Kidney (tissue), 14 donors: ENCODE data around the gene SPHKAP. TPM values are rescaled to one million over a fixed set of nuclear protein-coding genes. Genes with fewer than 3 reads are reported as not detected.

Experiments used
- DNase-seq, 5 donors: peaks; one replicate each; pipeline ENCODE4 v3.0.0-alpha.2; 2013 to 2020
- FAIRE-seq: peaks from 2 replicates; lab custom pipeline; 2012; peaks lifted over from hg19 to GRCh38; lab: Jason Lieb, UNC
- H3K27ac ChIP-seq, 2 donors: one replicate each; pipeline ENCODE4 v1.7.0; 2013; ENCODE audit warnings: low read depth in 2 of 2, low read length in 2 of 2, inconsistent platforms in 1 of 2
- H3K27me3 ChIP-seq: one replicate; pipeline ENCODE4 v1.7.1; 2013; ENCODE audit warnings: low read length, inconsistent platforms; ENCODE audit not compliant: control insufficient read depth, insufficient read depth
- H3K36me3 ChIP-seq, 3 donors: one replicate each; pipeline versions ENCODE4 v1.7.0 to v1.7.1; 2013; ENCODE audit warnings: low read length in 3 of 3, control low read depth in 1 of 3, inconsistent platforms in 1 of 3; ENCODE audit not compliant: insufficient read depth in 3 of 3, control insufficient read depth in 2 of 3
- H3K4me1 ChIP-seq, 3 donors: one replicate each; pipeline versions ENCODE4 v1.7.0 to v1.7.1; 2013; ENCODE audit warnings: low read length in 3 of 3, inconsistent platforms in 1 of 3, low read depth in 1 of 3; ENCODE audit not compliant: control insufficient read depth in 2 of 3, insufficient read depth in 2 of 3
- H3K4me3 ChIP-seq, 3 donors: one replicate each; pipeline versions ENCODE4 v1.7.0 to v1.8.1; 2013; ENCODE audit warnings: low read length in 3 of 3, control low read depth in 1 of 3, inconsistent platforms in 1 of 3
- H3K9ac ChIP-seq, 3 donors: one replicate each; pipeline versions ENCODE4 v1.7.0 to v1.7.1; 2013; ENCODE audit warnings: low read length in 3 of 3, control low read depth in 1 of 3, inconsistent platforms in 1 of 3
- H3K9me3 ChIP-seq, 3 donors: one replicate each; pipeline versions ENCODE4 v1.7.0 to v1.7.1; 2013; ENCODE audit warnings: low read length in 3 of 3, control low read depth in 1 of 3, inconsistent platforms in 1 of 3; ENCODE audit not compliant: control insufficient read depth in 2 of 3, insufficient read depth in 1 of 3
- CTCF ChIP-seq: IDR thresholded peaks from 3 replicates; pipeline ENCODE4 v1.5.1; 2012; ENCODE audit warnings: mild to moderate bottlenecking, moderate library complexity, borderline replicate concordance; ENCODE audit not compliant: insufficient read depth; ENCODE audit errors: extremely low read depth
- intact Hi-C: fragments of 100-400 bp; cut with DNase I; formaldehyde crosslinking; loops from one replicate; pipeline ENCODE4 v1.11.1; 2022
- polyA plus RNA-seq: library from polyadenylated mRNA; stranded (reverse); fragments of 350-450 nt; fragmentation: Illumina TruSeq; extraction: RNeasy Lipid Tissue Mini Kit (QIAGEN cat#74804); gene quantifications from one replicate; pipeline ENCODE4 v1.2.3, GENCODE V29; 2014; ENCODE audit warnings: low read depth, low replicate concordance; ENCODE audit not compliant: insufficient read depth
- total RNA-seq: library from RNA; stranded (reverse); fragmentation: NEBNext Ultra II Directional; extraction: Animal tissue kit (Norgen Biotek cat#: 25700); gene quantifications from one replicate; pipeline ENCODE4 v1.2.1, GENCODE V29; 2021
- donor health status: control.
- donor health status: control.
- donor health status: control.
- donor health status: control.
- donor health status: control.
- donor health status: DM: yes; HTN: yes; CAD: no.
- donor health status: Normal renal cell carcinoma (clear cell type).

Gene SPHKAP
- total and polyA plus RNA-seq, 2 donors from 2014 or later, result 0.03 TPM; not detected in 1

DNA sequence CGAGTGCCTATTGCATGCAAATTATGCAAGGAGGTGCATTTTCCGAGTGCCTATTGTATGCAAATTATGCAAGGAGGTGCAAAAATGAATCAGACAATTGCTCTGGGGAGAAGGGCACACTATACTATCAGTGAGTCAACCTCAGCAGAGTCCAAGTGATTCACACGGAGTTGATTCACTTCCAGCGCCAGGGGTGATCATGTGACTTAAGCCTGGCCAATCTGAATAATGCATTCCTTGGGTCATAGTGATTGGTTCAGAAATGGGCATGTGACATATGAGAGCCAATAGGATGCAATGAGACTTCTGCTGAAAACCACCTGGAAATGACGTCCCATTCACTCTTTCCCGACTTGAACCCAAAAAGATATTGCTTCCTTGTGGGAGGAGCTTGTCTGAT is 157.9 kb downstream of the SPHKAP start:
- no peak overlapping the region for H3K27ac ChIP-seq
- no peak for FAIRE-seq
- no peak for TF ChIP-seq CTCF
- no peaks in the 10 kb centered on the region for H3K9me3 ChIP-seq
- intact Hi-C loops, result no loop called here
- no peak for DNase-seq
- no peak overlapping the region for H3K9ac ChIP-seq
- H3K36me3 ChIP-seq, result no peaks in the 10 kb centered on the region
- H3K4me3 ChIP-seq, result no peak overlapping the region
- no peaks in the 10 kb centered on the region for H3K4me1 ChIP-seq
- no peaks in the 10 kb centered on the region for H3K27me3 ChIP-seq

DNA sequence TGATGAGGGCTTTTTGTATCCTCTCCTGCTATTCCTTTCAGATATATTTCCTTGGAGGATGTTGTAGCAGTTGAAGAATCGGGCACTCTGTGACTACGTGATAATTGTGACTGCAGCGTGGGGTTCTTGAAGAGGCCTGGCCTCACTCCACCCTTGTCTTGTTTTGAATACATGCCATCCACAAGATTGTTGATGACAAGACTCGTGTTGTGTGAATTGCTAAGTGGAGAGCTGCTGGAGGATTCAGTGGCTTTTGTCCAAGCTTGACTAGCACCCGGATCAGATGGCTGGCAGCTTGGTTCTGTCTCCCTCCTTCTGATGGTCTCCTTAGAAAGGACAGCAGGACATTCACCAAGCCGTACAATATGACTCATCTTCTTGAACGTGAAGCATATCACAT is 163.2 kb downstream of the SPHKAP start:
- intact Hi-C loops, result no loop called here
- no peaks in the 10 kb centered on the region for H3K27me3 ChIP-seq
- no peaks in the 10 kb centered on the region for H3K36me3 ChIP-seq
- H3K27ac ChIP-seq, result no peak overlapping the region
- no peak overlapping the region for H3K4me3 ChIP-seq
- no peak for FAIRE-seq
- no peak for DNase-seq
- H3K9ac ChIP-seq, result no peak overlapping the region
- H3K4me1 ChIP-seq, result no peaks in the 10 kb centered on the region
- no peaks in the 10 kb centered on the region for H3K9me3 ChIP-seq
- no peak for TF ChIP-seq CTCF

DNA sequence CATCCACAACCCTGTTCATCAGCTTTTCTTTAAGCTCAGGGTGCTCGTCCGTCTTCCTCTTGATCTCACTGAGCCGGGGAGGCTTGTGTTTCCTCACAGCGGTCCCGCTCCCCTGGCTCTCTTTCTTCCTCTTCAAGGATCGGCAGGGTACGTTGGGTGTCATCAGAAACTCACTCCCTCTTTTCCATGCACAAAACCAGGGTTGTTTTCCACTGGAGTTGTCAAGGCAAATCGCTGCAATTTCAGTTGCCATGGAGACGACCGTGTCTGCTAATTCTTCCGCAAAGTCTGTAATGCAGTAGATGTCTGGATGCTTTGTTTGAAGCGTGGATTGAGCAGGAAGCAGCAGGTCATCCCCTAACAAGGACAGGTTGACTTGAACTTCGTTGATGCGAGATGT is 163.7 kb downstream of the SPHKAP start:
- H3K4me1 ChIP-seq, result no peaks in the 10 kb centered on the region
- FAIRE-seq (no peak), DNase-seq (no peak)
- H3K27ac ChIP-seq, result no peak overlapping the region
- no peaks in the 10 kb centered on the region for H3K9me3 ChIP-seq
- H3K27me3 ChIP-seq, result no peaks in the 10 kb centered on the region
- intact Hi-C loops, result no loop called here
- no peaks in the 10 kb centered on the region for H3K36me3 ChIP-seq
- no peak overlapping the region for H3K9ac ChIP-seq
- no peak for TF ChIP-seq CTCF
- no peak overlapping the region for H3K4me3 ChIP-seq

DNA sequence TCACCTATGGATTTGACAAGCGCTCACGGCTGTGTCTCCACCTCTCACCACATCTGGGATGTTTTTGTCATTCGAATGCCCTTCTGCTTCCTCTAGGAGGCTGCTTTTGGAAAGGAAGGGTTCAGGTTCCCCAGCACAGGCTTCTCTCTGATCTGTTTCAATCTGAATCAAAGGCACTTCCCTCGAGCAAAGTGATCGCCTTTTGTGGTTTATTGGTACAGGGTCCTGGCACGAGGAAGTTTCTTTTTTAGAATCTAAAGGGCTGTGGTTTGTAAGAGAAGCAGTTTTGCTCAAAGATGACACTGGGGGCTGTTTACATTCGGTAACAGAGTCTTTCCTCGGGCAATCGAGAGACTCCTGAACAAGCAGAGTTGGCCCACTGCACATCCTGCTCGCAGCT is 165.1 kb downstream of the SPHKAP start:
- intact Hi-C loops, result no loop called here
- Histone ChIP-seq H3K4me1 (no peaks in the 10 kb centered on the region), H3K4me3 (no peak overlapping the region), H3K9me3 (no peaks in the 10 kb centered on the region), H3K9ac (no peak overlapping the region), H3K27me3 (no peaks in the 10 kb centered on the region), H3K36me3 (no peaks in the 10 kb centered on the region), H3K27ac (no peak overlapping the region)
- DNase-seq, result no peak
- no peak for TF ChIP-seq CTCF
- no peak for FAIRE-seq
